HEK293 (cell line): Measurements from ENCODE around the gene HPD.

ENCODE experiments used
- GLI4 ChIP-seq: fragments of 450-650 bp; formaldehyde crosslinking; IDR thresholded peaks from 2 replicates; pipeline ENCODE4 v1.5.1; 2016; ENCODE audit warnings: missing biosample characterization, missing genetic modification characterization
- KLF1 ChIP-seq: fragments of 450-650 bp; formaldehyde crosslinking; IDR thresholded peaks from 2 replicates; pipeline ENCODE4 v1.5.1; 2016; ENCODE audit warnings: missing biosample characterization, missing genetic modification characterization
- YY1 ChIP-seq: fragments of 450-650 bp; formaldehyde crosslinking; IDR thresholded peaks from 2 replicates; pipeline ENCODE4 v1.5.1; 2018; ENCODE audit warnings: missing biosample characterization, missing genetic modification characterization
- TF ChIP-seq, protein P1 (sequence below): fragments of 450-650 bp; formaldehyde crosslinking; IDR thresholded peaks from 2 replicates; pipeline ENCODE4 v1.5.1; 2016; ENCODE audit warnings: missing biosample characterization, missing genetic modification characterization

DNA sequence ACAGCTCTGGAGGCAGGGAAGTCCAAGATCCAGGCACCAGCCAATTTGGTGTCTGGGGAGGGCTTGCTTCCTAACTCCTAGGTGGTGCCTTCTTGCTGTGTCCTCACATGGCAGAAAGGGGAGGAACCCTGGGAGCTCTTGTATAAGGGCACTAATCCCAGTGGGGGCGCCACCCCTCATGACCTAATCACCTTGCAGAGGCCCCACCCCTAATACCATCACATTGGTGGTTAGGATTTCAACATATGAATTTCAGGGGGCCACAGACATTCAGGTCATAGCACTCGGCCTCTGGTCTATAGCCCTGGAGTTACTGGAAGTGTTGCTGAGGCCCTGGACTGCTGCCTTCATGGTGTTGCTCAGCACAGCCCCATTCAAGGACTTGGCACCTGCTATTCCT is 44.5 kb upstream of the HPD start:
- peak; percentile 50 for TF ChIP-seq KLF1 (tag by site-specific recombination)
- no peak for TF ChIP-seq GLI4 (tag by site-specific recombination)
- no peak for TF ChIP-seq YY1 (tag by site-specific recombination)
- TF ChIP-seq, protein P1, sequence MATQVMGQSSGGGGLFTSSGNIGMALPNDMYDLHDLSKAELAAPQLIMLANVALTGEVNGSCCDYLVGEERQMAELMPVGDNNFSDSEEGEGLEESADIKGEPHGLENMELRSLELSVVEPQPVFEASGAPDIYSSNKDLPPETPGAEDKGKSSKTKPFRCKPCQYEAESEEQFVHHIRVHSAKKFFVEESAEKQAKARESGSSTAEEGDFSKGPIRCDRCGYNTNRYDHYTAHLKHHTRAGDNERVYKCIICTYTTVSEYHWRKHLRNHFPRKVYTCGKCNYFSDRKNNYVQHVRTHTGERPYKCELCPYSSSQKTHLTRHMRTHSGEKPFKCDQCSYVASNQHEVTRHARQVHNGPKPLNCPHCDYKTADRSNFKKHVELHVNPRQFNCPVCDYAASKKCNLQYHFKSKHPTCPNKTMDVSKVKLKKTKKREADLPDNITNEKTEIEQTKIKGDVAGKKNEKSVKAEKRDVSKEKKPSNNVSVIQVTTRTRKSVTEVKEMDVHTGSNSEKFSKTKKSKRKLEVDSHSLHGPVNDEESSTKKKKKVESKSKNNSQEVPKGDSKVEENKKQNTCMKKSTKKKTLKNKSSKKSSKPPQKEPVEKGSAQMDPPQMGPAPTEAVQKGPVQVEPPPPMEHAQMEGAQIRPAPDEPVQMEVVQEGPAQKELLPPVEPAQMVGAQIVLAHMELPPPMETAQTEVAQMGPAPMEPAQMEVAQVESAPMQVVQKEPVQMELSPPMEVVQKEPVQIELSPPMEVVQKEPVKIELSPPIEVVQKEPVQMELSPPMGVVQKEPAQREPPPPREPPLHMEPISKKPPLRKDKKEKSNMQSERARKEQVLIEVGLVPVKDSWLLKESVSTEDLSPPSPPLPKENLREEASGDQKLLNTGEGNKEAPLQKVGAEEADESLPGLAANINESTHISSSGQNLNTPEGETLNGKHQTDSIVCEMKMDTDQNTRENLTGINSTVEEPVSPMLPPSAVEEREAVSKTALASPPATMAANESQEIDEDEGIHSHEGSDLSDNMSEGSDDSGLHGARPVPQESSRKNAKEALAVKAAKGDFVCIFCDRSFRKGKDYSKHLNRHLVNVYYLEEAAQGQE (tag by site-specific recombination): no peak
